Measurements from ENCODE around the gene SIT1.

SIT1 gene

GRCh38 chr9:35635730-35636129 is 15.0 kb downstream of the SIT1 start:
- Histone ChIP-seq H2BK120ac (ENCODE audit: insufficient read depth, low read length, poor library complexity) (no peak overlapping the region), H3K18ac (ENCODE audit: low read length) (no peak overlapping the region), H3K79me2 (ENCODE audit: control insufficient read depth, insufficient read depth, low read length, poor library complexity) (no peaks in the 10 kb centered on the region), H3K36me3 (ENCODE audit: control insufficient read depth in 1 of 2, insufficient read depth in 2 of 2, low read length in 2 of 2) (no peaks in the 10 kb centered on the region), H3K4ac (ENCODE audit: low read depth, low read length) (no peak overlapping the region), H2AK5ac (ENCODE audit: low read length) (no peak overlapping the region), H3K9ac (ENCODE audit: low read length) (no peak overlapping the region), H2BK12ac (ENCODE audit: low read length) (no peak overlapping the region), H2BK5ac (ENCODE audit: low read depth, low read length, poor library complexity) (no peak overlapping the region), H4K91ac (ENCODE audit: low read depth, low read length) (no peak overlapping the region), H3K23ac (ENCODE audit: low read length) (no peak overlapping the region), H3K9me3 (ENCODE audit: insufficient read depth, low read depth, low read length) (no peaks in the 10 kb centered on the region), H3K4me3 (ENCODE audit: low read depth, low read length) (no peak overlapping the region), H4K8ac (ENCODE audit: low read depth, low read length) (no peak overlapping the region), H3K79me1 (ENCODE audit: low read length) (no peaks in the 10 kb centered on the region), H2AFZ (ENCODE audit: insufficient read depth, low read length, poor library complexity) (no peak overlapping the region), H3K4me1 (ENCODE audit: control insufficient read depth in 1 of 2, insufficient read depth in 2 of 2, low read length in 2 of 2) (no peaks in the 10 kb centered on the region), H3K14ac (ENCODE audit: low read length) (no peak overlapping the region), H3K27me3 (ENCODE audit: insufficient read depth, low read length) (no peaks in the 10 kb centered on the region), H3K4me2 (ENCODE audit: low read length) (no peak overlapping the region), H4K12ac (ENCODE audit: low read depth, low read length) (no peak overlapping the region), H3K27ac (ENCODE audit: low read depth, low read length) (no peak overlapping the region)
- DNase-seq: no peak

- H2AFZ ChIP-seq (ENCODE audit: insufficient read depth, low read length, poor library complexity): no peak overlapping the region
- no peak overlapping the region for H2BK12ac ChIP-seq (ENCODE audit: low read length)
- no peak overlapping the region for H3K4me2 ChIP-seq (ENCODE audit: low read length)
- H3K27ac ChIP-seq (ENCODE audit: low read depth, low read length): no peak overlapping the region
- H3K23ac ChIP-seq (ENCODE audit: low read length): no peak overlapping the region
- no peak overlapping the region for H4K91ac ChIP-seq (ENCODE audit: low read depth, low read length)
- H2AK5ac ChIP-seq (ENCODE audit: low read length): no peak overlapping the region
- no peak overlapping the region for H4K12ac ChIP-seq (ENCODE audit: low read depth, low read length)
- H3K4me3 ChIP-seq (ENCODE audit: low read depth, low read length): no peak overlapping the region
- H3K4ac ChIP-seq (ENCODE audit: low read depth, low read length): no peak overlapping the region
- no peak overlapping the region for H3K14ac ChIP-seq (ENCODE audit: low read length)
- H2BK5ac ChIP-seq (ENCODE audit: low read depth, low read length, poor library complexity): no peak overlapping the region
- no peaks in the 10 kb centered on the region for H3K9me3 ChIP-seq (ENCODE audit: insufficient read depth, low read depth, low read length)
- no peaks in the 10 kb centered on the region for H3K79me1 ChIP-seq (ENCODE audit: low read length)
- no CpG with 5 or more reads among the region's 5 CpGs for WGBS (ENCODE audit: extremely low coverage, insufficient coverage, insufficient read length)
- H2BK120ac ChIP-seq (ENCODE audit: insufficient read depth, low read length, poor library complexity): no peak overlapping the region
- H4K8ac ChIP-seq (ENCODE audit: low read depth, low read length): no peak overlapping the region
- no peak for DNase-seq
- no peaks in the 10 kb centered on the region for H3K36me3 ChIP-seq (ENCODE audit: control insufficient read depth in 1 of 2, insufficient read depth in 2 of 2, low read length in 2 of 2)
- H3K79me2 ChIP-seq (ENCODE audit: control insufficient read depth, insufficient read depth, low read length, poor library complexity): no peaks in the 10 kb centered on the region
- no peak overlapping the region for H3K18ac ChIP-seq (ENCODE audit: low read length)
- no peaks in the 10 kb centered on the region for H3K4me1 ChIP-seq (ENCODE audit: control insufficient read depth in 1 of 2, insufficient read depth in 2 of 2, low read length in 2 of 2)
- no peak overlapping the region for H3K9ac ChIP-seq (ENCODE audit: low read length)
- H3K27me3 ChIP-seq (ENCODE audit: insufficient read depth, low read length): no peaks in the 10 kb centered on the region
Measured at GRCh38 chr9:35629597-35629996, 21.1 kb downstream of the SIT1 start.

GRCh38 chr9:35628389-35628991 is 22.2 kb downstream of the SIT1 start:
- no peak overlapping the region for H3K27ac ChIP-seq (ENCODE audit: low read depth, low read length)
- no peak overlapping the region for H2BK5ac ChIP-seq (ENCODE audit: low read depth, low read length, poor library complexity)
- WGBS (ENCODE audit: extremely low coverage, insufficient coverage, insufficient read length): no CpG with 5 or more reads among the region's 6 CpGs
- H3K4ac ChIP-seq (ENCODE audit: low read depth, low read length): no peak overlapping the region
- H3K23ac ChIP-seq (ENCODE audit: low read length): no peak overlapping the region
- no peak overlapping the region for H3K4me3 ChIP-seq (ENCODE audit: low read depth, low read length)
- H4K91ac ChIP-seq (ENCODE audit: low read depth, low read length): no peak overlapping the region
- no peaks in the 10 kb centered on the region for H3K79me2 ChIP-seq (ENCODE audit: control insufficient read depth, insufficient read depth, low read length, poor library complexity)
- H2BK12ac ChIP-seq (ENCODE audit: low read length): no peak overlapping the region
- H3K4me1 ChIP-seq (ENCODE audit: control insufficient read depth in 1 of 2, insufficient read depth in 2 of 2, low read length in 2 of 2): no peaks in the 10 kb centered on the region
- no peak for DNase-seq
- H3K79me1 ChIP-seq (ENCODE audit: low read length): no peaks in the 10 kb centered on the region
- no peak overlapping the region for H3K18ac ChIP-seq (ENCODE audit: low read length)
- H4K12ac ChIP-seq (ENCODE audit: low read depth, low read length): no peak overlapping the region
- no peaks in the 10 kb centered on the region for H3K27me3 ChIP-seq (ENCODE audit: insufficient read depth, low read length)
- H2BK120ac ChIP-seq (ENCODE audit: insufficient read depth, low read length, poor library complexity): no peak overlapping the region
- no peak overlapping the region for H3K9ac ChIP-seq (ENCODE audit: low read length)
- H2AK5ac ChIP-seq (ENCODE audit: low read length): no peak overlapping the region
- H3K9me3 ChIP-seq (ENCODE audit: insufficient read depth, low read depth, low read length): no peaks in the 10 kb centered on the region
- no peak overlapping the region for H4K8ac ChIP-seq (ENCODE audit: low read depth, low read length)
- H3K36me3 ChIP-seq (ENCODE audit: control insufficient read depth in 1 of 2, insufficient read depth in 2 of 2, low read length in 2 of 2): no peaks in the 10 kb centered on the region
- H2AFZ ChIP-seq (ENCODE audit: insufficient read depth, low read length, poor library complexity): no peak overlapping the region
- no peak overlapping the region for H3K4me2 ChIP-seq (ENCODE audit: low read length)
- H3K14ac ChIP-seq (ENCODE audit: low read length): no peak overlapping the region

GRCh38 chr9:35627575-35627974 is 23.2 kb downstream of the SIT1 start:
- no peak overlapping the region for H3K4ac ChIP-seq (ENCODE audit: low read depth, low read length)
- H3K4me2 ChIP-seq (ENCODE audit: low read length): no peak overlapping the region
- H2AFZ ChIP-seq (ENCODE audit: insufficient read depth, low read length, poor library complexity): no peak overlapping the region
- H3K23ac ChIP-seq (ENCODE audit: low read length): no peak overlapping the region
- no peaks in the 10 kb centered on the region for H3K79me2 ChIP-seq (ENCODE audit: control insufficient read depth, insufficient read depth, low read length, poor library complexity)
- no peaks in the 10 kb centered on the region for H3K79me1 ChIP-seq (ENCODE audit: low read length)
- no peaks in the 10 kb centered on the region for H3K36me3 ChIP-seq (ENCODE audit: control insufficient read depth in 1 of 2, insufficient read depth in 2 of 2, low read length in 2 of 2)
- no peak overlapping the region for H4K12ac ChIP-seq (ENCODE audit: low read depth, low read length)
- DNase-seq: no peak
- H3K14ac ChIP-seq (ENCODE audit: low read length): no peak overlapping the region
- no peak overlapping the region for H3K4me3 ChIP-seq (ENCODE audit: low read depth, low read length)
- H3K18ac ChIP-seq (ENCODE audit: low read length): no peak overlapping the region
- no peak overlapping the region for H4K91ac ChIP-seq (ENCODE audit: low read depth, low read length)
- no peak overlapping the region for H4K8ac ChIP-seq (ENCODE audit: low read depth, low read length)
- no CpG with 5 or more reads among the region's 2 CpGs for WGBS (ENCODE audit: extremely low coverage, insufficient coverage, insufficient read length)
- H3K9ac ChIP-seq (ENCODE audit: low read length): no peak overlapping the region
- no peak overlapping the region for H2BK5ac ChIP-seq (ENCODE audit: low read depth, low read length, poor library complexity)
- H3K9me3 ChIP-seq (ENCODE audit: insufficient read depth, low read depth, low read length): no peaks in the 10 kb centered on the region
- no peak overlapping the region for H2AK5ac ChIP-seq (ENCODE audit: low read length)
- H2BK120ac ChIP-seq (ENCODE audit: insufficient read depth, low read length, poor library complexity): no peak overlapping the region
- no peak overlapping the region for H3K27ac ChIP-seq (ENCODE audit: low read depth, low read length)
- no peaks in the 10 kb centered on the region for H3K27me3 ChIP-seq (ENCODE audit: insufficient read depth, low read length)
- no peak overlapping the region for H2BK12ac ChIP-seq (ENCODE audit: low read length)
- H3K4me1 ChIP-seq (ENCODE audit: control insufficient read depth in 1 of 2, insufficient read depth in 2 of 2, low read length in 2 of 2): no peaks in the 10 kb centered on the region

All from trophoblast cell (in vitro differentiated cells and primary cell).